Measurements from ENCODE around the gene RPUSD4. TPM values are rescaled to one million over a fixed set of nuclear protein-coding genes. Genes with fewer than 3 reads are reported as not detected.

RPUSD4 gene
- total RNA-seq, 1 experiment from 2014 or later: 42.9 TPM

- Histone ChIP-seq H2BK120ac (ENCODE audit: low read depth, low read length, poor library complexity, severe bottlenecking) (no peak overlapping the region), H3K4ac (ENCODE audit: low read depth, low read length) (no peak overlapping the region), H2BK12ac (ENCODE audit: insufficient read length, low read depth, low read length) (no peak overlapping the region), H2AK5ac (ENCODE audit: insufficient read length, low read length) (no peak overlapping the region), H3K23ac (ENCODE audit: insufficient read length, low read depth, low read length) (no peak overlapping the region), H3K56ac (ENCODE audit: insufficient read length, low read depth, low read length) (no peak overlapping the region), H3K79me2 (ENCODE audit: insufficient read depth, low read length) (no peaks in the 10 kb centered on the region), H4K5ac (ENCODE audit: insufficient read length, low read depth, low read length) (no peak overlapping the region), H3K79me1 (ENCODE audit: insufficient read depth, low read depth, low read length, poor library complexity, severe bottlenecking) (no peaks in the 10 kb centered on the region), H3K4me1 (ENCODE audit: insufficient read depth, low read length) (no peaks in the 10 kb centered on the region), H3K9ac (ENCODE audit: extremely low read depth, insufficient read length, low read length) (no peak overlapping the region), H3K18ac (ENCODE audit: insufficient read length, low read depth, low read length) (no peak overlapping the region), H3K23me2 (ENCODE audit: insufficient read length, low read depth, low read length, poor library complexity, severe bottlenecking) (no peaks in the 10 kb centered on the region), H3K27me3 (ENCODE audit: insufficient read depth, low read length) (no peaks in the 10 kb centered on the region), H4K91ac (ENCODE audit: insufficient read length, low read depth, low read length) (no peak overlapping the region), H2BK15ac (ENCODE audit: low read depth, low read length) (no peak overlapping the region), H2BK5ac (ENCODE audit: insufficient read length, low read length) (no peak overlapping the region), H4K8ac (replicated peaks; ENCODE audit: insufficient read length, low read depth, low read length) (no peak overlapping the region), H3K27ac (ENCODE audit: insufficient read length, low read depth, low read length) (no peak overlapping the region), H3K14ac (ENCODE audit: insufficient read depth, low read length) (no peak overlapping the region), H2AFZ (ENCODE audit: low read length) (no peak overlapping the region), H3T11ph (ENCODE audit: low read length) (no peak overlapping the region), H3K4me2 (ENCODE audit: insufficient read depth, insufficient read length, low read length) (no peak overlapping the region), H4K20me1 (ENCODE audit: control insufficient read depth, insufficient read depth, insufficient read length) (no peaks in the 10 kb centered on the region), H2BK20ac (ENCODE audit: low read depth, low read length, poor library complexity, severe bottlenecking) (no peak overlapping the region), H3K9me3 (ENCODE audit: control insufficient read depth, low read depth, low read length) (no peaks in the 10 kb centered on the region)
- Mint-ChIP-seq H3K27ac (peak overlapping the region; percentile 27 to 82 (median 53); a peak in 2 of 7 replicates), H3K36me3 (ENCODE audit: insufficient read depth in 1 of 3, low read depth in 3 of 3) (peaks cover 0 to 33% (median 32%) of the 10 kb centered on the region in 3 experiments; a peak in 5 of 7 replicates), H3K9me3 (no peaks in the 10 kb centered on the region), H3K27me3 (ENCODE audit: low read depth) (no peaks in the 10 kb centered on the region), H3K4me1 (peaks cover 4 to 13% of the 10 kb centered on the region in 2 experiments), H3K4me3 (no peak overlapping the region; a peak in 1 of 5 replicates)
- DNase-seq: no peak
- no CpG with 5 or more reads among the region's 22 CpGs for WGBS (ENCODE audit: extremely low coverage, insufficient read length, low lambda C conversion rate)
- no peak for TF ChIP-seq CTCF (conservative IDR thresholded peaks at IDR 0.05)
These were observed 22.1 kb downstream of the RPUSD4 start for GRCh38 chr11:126189109-126189929.
